SK-N-DZ (cell line): ENCODE measurements around the gene PLPP1.

ENCODE experiments used
- DNase-seq: peaks from one replicate; pipeline ENCODE4 v3.0.0-alpha.2; 2015; ENCODE audit warnings: low spot score

The PLPP1 gene

GRCh38 chr5:55450050-55450765, 84.6 kb downstream of the PLPP1 start:
- DNase-seq: no peak

DNA sequence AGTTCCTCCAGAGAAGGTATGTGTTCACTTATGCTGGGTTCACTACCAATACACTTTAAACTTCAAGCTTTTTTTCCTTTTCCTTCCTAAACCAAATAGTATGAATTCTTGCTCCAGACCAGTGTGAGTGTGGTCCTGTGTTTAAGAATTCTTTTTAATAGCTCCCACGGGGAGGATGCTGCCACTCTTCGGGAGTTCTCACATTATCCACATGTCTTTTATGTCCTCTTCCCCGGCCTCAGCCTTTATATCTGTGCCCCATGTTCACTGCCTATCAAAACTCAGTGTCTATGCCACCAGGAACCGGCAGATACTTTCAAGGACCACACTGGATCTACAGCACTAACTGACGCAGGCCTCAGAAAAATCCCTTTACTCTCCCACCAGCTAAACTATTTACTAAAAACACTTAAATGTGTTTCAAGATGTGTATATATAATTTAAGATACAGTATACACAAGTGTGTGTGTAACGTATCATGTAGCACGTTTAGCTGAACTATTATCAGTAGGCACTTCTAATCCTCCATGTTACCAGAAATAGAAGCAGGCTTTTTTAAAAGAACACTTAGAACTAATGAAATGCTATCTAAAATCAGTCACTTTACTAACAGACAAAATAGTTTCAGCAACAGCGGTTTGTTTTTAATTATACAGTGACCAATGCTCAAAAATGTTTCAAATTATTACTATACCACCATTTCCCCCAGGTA, 88.0 kb downstream of the PLPP1 start:
- no peak for DNase-seq

- DNase-seq: no peak
Measured at GRCh38 chr5:55445791-55446190, 89.0 kb downstream of the PLPP1 start.

DNA sequence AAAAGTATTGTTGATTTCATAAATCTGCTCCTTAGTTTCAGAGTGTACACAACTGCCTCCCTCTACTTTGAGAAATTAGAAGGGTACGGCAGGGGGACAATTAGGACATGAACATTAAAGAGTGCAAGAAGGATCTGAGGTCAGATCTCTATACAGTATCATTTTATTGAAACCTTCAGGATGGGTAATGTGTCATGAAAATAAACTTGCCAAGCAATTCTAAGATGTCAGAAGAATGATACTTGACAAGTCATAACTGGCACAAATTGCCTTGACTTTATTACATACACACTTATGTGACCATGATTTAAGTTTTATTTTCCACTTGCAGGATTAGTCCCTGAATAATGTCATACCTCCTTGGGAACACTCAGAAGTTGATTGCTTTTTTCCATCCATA, 92.8 kb downstream of the PLPP1 start:
- DNase-seq: no peak

GRCh38 chr5:55441107-55441771, 93.5 kb downstream of the PLPP1 start:
- DNase-seq: no peak

DNA sequence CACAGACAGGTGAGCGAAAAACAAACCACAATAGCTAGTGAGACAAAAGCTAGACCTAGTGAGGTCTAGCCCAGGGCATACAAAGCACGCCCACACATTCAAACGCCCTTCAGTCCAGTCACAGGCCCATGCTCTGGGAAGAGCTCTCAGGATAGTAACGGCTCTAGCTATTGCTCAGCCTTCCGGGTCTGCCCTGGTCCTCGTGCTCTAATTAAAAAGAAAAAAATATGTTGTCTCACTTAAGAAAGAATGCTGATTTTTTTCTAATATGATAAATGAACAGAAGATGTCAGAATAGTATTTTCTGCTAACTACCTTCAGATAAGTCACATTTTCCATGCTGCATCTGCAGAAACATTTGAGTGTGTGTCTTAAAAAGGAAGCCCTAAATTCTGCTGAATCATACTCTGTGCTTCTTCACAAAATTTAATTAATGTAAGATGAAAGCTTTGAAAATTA, 94.5 kb downstream of the PLPP1 start:
- peak; percentile 20 for DNase-seq

DNA sequence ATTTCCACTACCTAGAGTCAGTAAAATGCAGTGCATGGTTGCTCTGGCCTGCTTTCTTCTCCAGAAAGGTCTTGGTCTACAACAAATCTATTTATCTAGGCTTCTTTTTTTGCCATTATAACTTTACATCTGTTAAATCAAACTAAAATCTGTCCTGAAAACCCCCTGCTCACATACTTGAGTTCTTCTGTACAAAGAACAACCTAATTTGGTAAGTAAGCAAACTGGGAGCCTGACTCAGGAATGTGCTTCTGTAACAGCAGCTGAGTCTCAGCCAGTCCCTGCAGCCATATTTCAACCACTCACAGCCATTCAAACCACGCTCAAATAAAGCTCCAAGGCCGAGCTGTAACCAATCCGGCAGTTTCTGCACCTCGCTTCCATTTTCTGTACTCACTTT, 95.8 kb downstream of the PLPP1 start:
- no peak for DNase-seq

DNA sequence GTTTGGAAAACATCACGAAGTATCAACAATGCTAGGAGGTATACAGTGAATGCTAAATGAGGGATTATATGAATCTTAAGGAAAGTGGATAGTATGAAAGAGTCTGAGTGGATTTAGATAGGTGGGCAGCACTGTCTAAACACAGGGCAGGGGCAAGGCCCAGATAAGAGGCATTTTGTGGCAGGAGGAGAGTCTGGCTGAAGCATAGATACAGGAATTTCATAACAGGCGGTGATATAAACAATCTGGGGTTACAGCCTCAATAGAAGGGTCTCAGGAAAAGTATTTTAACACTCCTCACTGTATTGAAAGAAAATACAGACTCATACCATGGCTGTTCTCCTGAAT, 96.9 kb downstream of the PLPP1 start:
- DNase-seq: no peak

- DNase-seq: no peak
Measured at GRCh38 chr5:55437452-55437851, 97.3 kb downstream of the PLPP1 start.

GRCh38 chr5:55432549-55432948, 102.2 kb downstream of the PLPP1 start:
- no peak for DNase-seq

DNA sequence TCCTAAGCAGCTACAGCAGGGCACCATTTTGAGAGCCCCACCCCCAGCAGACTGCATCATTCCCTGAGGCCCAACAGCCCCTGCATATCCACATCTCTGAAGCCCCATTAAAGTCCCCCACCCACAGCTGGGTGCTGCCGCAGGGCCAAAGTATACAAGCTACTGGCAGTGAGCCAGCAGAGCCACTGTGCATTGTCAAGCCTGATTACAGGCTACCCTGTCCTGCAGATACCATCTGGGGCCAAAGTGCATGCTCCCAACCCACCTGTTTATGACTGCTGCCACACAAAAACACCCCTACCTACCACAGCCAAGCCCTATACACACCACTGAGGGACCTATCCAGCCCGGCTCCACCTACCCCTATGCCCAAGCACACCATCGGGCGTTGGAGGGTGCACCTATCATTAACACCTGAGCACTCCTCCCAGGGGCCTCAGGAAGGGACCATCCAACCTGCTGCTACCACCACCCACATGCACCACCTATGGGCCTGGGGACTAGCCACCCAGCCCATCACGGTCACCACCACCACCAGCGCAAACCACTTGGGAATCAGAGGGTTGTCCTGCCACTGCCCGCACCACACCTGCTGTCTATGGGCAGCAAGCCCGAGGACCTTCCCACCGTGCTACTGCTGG, 105.0 kb downstream of the PLPP1 start:
- peak; percentile 12 for DNase-seq

DNA sequence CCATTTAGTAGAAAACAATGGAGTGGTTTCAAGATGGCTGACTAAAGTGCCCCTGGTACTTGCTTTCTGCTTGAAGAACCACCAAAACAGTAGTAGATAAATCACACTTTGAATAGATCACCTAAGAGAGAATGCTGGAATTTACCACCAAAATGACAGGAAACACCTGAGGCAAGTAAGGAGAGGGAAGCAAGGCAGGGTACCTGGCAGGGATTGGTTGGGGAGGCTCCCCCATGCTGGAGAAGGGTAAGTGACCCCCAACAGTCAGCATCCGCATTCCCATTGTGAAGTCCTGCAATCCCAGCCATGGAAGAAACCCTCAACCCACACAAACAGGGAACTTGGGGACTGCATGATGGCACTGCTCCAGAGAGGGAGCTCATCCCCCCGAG, 105.5 kb downstream of the PLPP1 start:
- DNase-seq: no peak

GRCh38 chr5:55427157-55427556, 107.6 kb downstream of the PLPP1 start:
- DNase-seq: no peak

GRCh38 chr5:55426455-55426854, 108.3 kb downstream of the PLPP1 start:
- DNase-seq: no peak

DNA sequence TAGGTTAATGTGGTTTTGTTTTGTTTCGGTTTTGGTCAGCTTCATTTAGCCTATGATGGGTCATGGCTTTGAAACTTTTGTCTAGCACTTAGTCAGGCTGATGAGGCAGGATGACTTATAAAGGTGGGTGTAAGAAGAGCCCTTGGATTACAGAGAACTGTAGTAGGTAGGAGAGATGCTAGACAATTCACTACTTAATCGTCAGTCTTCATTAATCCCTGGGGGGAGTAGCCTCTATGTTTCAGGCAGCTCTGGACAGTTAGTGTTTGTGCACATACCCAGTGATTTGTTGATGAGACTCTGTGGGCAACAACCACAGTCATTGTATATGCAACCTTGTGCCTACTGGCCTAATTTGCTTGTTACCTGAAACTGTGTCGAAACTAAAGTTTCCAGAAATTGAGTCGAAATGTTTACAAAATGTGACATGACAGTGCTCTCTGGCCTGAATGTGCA, 113.7 kb downstream of the PLPP1 start:
- no peak for DNase-seq

DNA sequence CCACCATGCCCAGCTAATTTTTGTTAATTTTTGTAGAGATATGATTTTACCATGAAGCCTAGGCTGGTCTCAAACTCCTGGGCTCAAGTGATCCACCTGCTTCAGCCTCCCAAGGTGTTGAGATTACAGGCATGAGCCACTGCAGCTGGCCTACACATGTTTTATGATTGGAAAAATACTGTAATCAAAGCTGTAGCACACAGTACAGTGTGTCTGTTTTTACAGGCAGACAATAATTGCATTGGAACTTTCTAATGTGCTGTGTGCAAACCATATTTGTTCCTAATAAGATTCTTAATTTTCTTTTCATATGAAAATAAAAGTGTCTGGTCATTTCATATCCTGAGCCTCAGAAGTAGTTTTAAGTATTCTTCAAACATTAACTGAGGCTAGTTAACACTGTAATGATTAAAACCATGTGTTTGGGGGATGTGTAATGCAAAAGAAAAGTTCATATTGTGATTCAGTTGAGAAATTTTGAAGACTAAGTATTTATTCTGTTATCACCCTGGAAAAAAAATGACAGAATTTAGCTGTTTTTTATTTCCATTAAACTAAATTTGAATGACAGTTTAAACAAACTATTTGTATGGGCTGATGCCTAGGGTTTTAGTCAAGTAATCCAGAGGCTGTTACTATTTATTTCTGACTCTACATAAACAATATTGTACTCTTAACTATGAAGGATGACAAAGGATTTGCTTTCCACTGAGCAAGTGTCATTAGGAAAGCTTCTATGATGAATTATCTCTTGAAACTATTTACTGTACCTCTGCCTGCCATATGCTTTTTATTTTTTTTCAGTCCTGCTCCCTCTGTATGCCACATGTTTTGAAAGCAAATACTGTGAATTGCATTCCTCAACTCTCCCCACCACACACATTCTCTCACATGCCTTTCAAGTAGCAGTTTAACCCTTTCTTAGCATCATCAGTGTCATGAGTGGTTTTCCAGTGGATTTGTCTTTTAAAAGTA, 115.5 kb downstream of the PLPP1 start:
- DNase-seq: no peak

DNA sequence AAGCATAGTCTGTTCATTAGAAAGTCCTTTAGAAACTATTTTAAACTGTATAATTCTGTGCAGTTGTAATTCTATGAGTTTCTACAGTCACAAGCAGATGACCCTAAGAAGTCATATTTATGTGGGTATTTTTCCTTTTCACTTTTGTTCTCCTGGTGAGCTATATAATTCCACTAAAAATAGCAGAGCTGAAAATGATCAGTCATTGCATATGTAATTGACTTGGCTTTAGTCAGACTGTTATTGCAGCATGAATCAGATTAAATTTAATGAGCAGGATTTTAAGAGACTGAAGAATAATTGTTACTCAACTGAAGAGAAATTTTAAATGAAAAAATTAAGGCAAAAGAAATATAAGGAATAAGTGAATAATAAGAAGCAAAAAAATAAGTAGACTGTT, 118.5 kb downstream of the PLPP1 start:
- DNase-seq: no peak

DNA sequence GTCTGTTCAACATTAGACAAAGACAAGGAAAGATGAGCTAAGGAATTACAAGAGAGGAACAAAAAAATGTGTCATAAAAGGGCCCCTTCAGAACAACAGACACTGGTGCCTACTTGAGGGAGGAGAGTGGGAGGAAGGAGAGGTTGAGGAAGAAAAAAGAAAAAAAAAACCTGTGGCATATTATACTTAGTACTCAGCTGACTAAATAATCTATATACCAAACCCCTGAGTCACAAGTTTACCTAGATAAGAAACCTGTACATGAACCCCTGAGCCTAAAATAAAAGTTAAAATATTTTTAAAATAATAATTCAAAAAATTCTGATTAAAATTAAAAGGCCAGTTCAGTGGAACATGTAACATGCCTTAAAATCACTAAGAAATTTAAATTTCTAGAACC, 119.7 kb downstream of the PLPP1 start:
- no peak for DNase-seq

- DNase-seq: no peak
Measured at GRCh38 chr5:55413644-55414043, 121.1 kb downstream of the PLPP1 start.

GRCh38 chr5:55411876-55412275, 122.9 kb downstream of the PLPP1 start:
- DNase-seq: no peak

DNA sequence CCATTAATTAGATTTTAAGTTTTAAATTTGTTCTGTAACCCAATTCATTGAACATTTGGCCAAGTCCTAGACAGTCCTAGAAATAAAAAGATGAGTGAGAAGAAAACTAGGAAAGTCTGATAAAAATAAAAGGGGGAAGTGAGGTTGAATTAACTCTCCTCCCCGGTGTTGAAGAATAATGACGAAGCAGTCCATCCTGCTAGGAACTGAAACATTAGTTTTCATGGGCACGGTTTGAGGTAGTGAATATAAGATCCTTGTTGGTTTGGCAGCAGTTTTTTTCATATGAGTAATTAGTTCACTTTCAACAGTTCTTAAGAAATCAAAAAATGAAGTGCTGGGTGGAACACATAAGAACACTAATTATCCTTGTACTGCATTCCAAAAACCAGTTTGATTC, 123.9 kb downstream of the PLPP1 start:
- DNase-seq: no peak
